Fibroblast of lung (primary cell): ENCODE results near the gene MAT2B. TPM values are rescaled to one million over a fixed set of nuclear protein-coding genes. Genes with fewer than 3 reads are reported as not detected.

Experiments
- DNase-seq, 2 donors: peaks; one replicate each; pipeline versions ENCODE4 v3.0.0 to v3.0.0-alpha.2; 2010; ENCODE audit warnings: low read depth in 2 of 2
- H2AFZ ChIP-seq: 2 replicates; pipeline ENCODE4 v1.5.1; 2012; ENCODE audit warnings: low read length, control low read depth, inconsistent platforms
- H3K27ac ChIP-seq: 2 replicates; pipeline ENCODE4 v1.5.1; 2011; ENCODE audit warnings: low read length, control low read depth; ENCODE audit not compliant: insufficient read depth
- H3K27me3 ChIP-seq: 2 replicates; pipeline ENCODE4 v1.5.1; 2011; ENCODE audit warnings: mild to moderate bottlenecking, low read length; ENCODE audit not compliant: control insufficient read depth, insufficient read depth
- H3K36me3 ChIP-seq: 2 replicates; pipeline ENCODE4 v1.5.1; 2011; ENCODE audit warnings: low read length; ENCODE audit not compliant: control insufficient read depth, insufficient read depth
- H3K4me1 ChIP-seq: 2 replicates; pipeline ENCODE4 v1.5.1; 2011; ENCODE audit warnings: low read length; ENCODE audit not compliant: control insufficient read depth, insufficient read depth; ENCODE audit errors: extremely low read depth
- H3K4me2 ChIP-seq: 2 replicates; pipeline ENCODE4 v1.5.1; 2011; ENCODE audit warnings: low read length, control low read depth; ENCODE audit not compliant: insufficient read depth; ENCODE audit errors: extremely low read depth
- H3K4me3 ChIP-seq, 4 experiments: fragments of 200-600 bp in 1 of 4; sonication (generic) in 1 of 4; replicated peaks in 1 of 4; 2 replicates each; pipeline ENCODE4 v1.5.1; 2011 to 2016; ENCODE audit warnings: low read length in 4 of 4, low read depth in 3 of 4, mild to moderate bottlenecking in 3 of 4, control low read depth in 2 of 4, inconsistent platforms in 1 of 4, mixed read lengths in 1 of 4; ENCODE audit not compliant: insufficient read depth in 1 of 4; ENCODE audit errors: control extremely low read depth in 1 of 4
- H3K79me2 ChIP-seq: 2 replicates; pipeline ENCODE4 v1.5.1; 2012; ENCODE audit warnings: mild to moderate bottlenecking, low read length, inconsistent platforms; ENCODE audit not compliant: control insufficient read depth, insufficient read depth
- H3K9ac ChIP-seq: 2 replicates; pipeline ENCODE4 v1.5.1; 2011; ENCODE audit warnings: mild to moderate bottlenecking, low read length, control low read depth; ENCODE audit not compliant: insufficient read depth
- H3K9me3 ChIP-seq: 2 replicates; pipeline ENCODE4 v1.5.1; 2012; ENCODE audit warnings: low read depth, low read length; ENCODE audit not compliant: control insufficient read depth, insufficient read depth
- H4K20me1 ChIP-seq: 2 replicates; pipeline ENCODE4 v1.5.1; 2011; ENCODE audit warnings: low read length; ENCODE audit not compliant: control insufficient read depth, insufficient read depth; ENCODE audit errors: extremely low read depth
- CTCF ChIP-seq, 2 donors: IDR thresholded peaks in 1 of 2; conservative IDR thresholded peaks in 1 of 2; 1 replicate in 1 of 2; 2 replicates in 1 of 2; pipeline ENCODE4 v1.5.1; 2011 to 2012; ENCODE audit warnings: low read length in 2 of 2, control low read depth in 1 of 2, inconsistent platforms in 1 of 2, low read depth in 1 of 2, mild to moderate bottlenecking in 1 of 2
- EZH2 ChIP-seq: IDR thresholded peaks from 2 replicates; pipeline ENCODE4 v1.5.1; 2012; ENCODE audit warnings: low read length, control low read depth, mild to moderate bottlenecking; ENCODE audit errors: missing control alignments
- polyA plus RNA-seq, 2 donors: library from polyadenylated mRNA; depleted of rRNA in 1 of 2; stranded (reverse) in 1 of 2; unstranded in 1 of 2; fragments of >200 nt; gene quantifications; 2 replicates each; pipeline ENCODE4 v1.2.1, GENCODE V29; 2011 to 2012; ENCODE audit warnings: missing spikeins in 1 of 2
- total RNA-seq: library from RNA; depleted of rRNA; stranded (reverse); fragments of >200 nt; gene quantifications from 2 replicates; pipeline ENCODE4 v1.2.1, GENCODE V29; 2014

MAT2B gene
- total and polyA plus RNA-seq, 2 donors (not counting 1 experiment from before 2014, with no cell fraction given), result 93.6 to 136 TPM

GRCh38 chr5:163566678-163567077 is 61.3 kb downstream of the MAT2B start:
- H2AFZ ChIP-seq, result no peak overlapping the region

GRCh38 chr5:163567811-163568210 is 62.4 kb downstream of the MAT2B start:
- Histone ChIP-seq H3K27me3 (no peaks in the 10 kb centered on the region), H3K9ac (no peak overlapping the region), H3K79me2 (no peaks in the 10 kb centered on the region)

More at GRCh38 chr5:163566678-163567077, 61.3 kb downstream of the MAT2B start:
- no peak overlapping the region for H3K4me3 ChIP-seq
- H3K27me3 ChIP-seq, result no peaks in the 10 kb centered on the region
- no peaks in the 10 kb centered on the region for H3K79me2 ChIP-seq
- TF ChIP-seq EZH2, result no peak
- TF ChIP-seq CTCF (conservative IDR thresholded peaks at IDR 0.05 in 1 of 2, IDR thresholded peaks at IDR 0.05 in 1 of 2; ENCODE audit: low read depth in 1 of 2, low read length in 2 of 2), result no peak
- H3K4me2 ChIP-seq, result no peak overlapping the region
- H3K9me3 ChIP-seq, result no peaks in the 10 kb centered on the region
- H3K9ac ChIP-seq, result no peak overlapping the region
- peaks cover 15% of the 10 kb centered on the region for H3K4me1 ChIP-seq
- H3K36me3 ChIP-seq, result no peaks in the 10 kb centered on the region
- H4K20me1 ChIP-seq, result no peaks in the 10 kb centered on the region
- no peak overlapping the region for H3K27ac ChIP-seq
- no peak for DNase-seq

More at GRCh38 chr5:163567811-163568210, 62.4 kb downstream of the MAT2B start:
- Histone ChIP-seq H3K9me3 (no peaks in the 10 kb centered on the region), H3K27ac (no peak overlapping the region), H4K20me1 (no peaks in the 10 kb centered on the region), H3K36me3 (no peaks in the 10 kb centered on the region), H3K4me1 (peaks cover 19% of the 10 kb centered on the region), H3K4me3 (no peak overlapping the region), H3K4me2 (no peak overlapping the region), H2AFZ (no peak overlapping the region)
- no peak for TF ChIP-seq EZH2
- no peak for TF ChIP-seq CTCF (conservative IDR thresholded peaks at IDR 0.05 in 1 of 2, IDR thresholded peaks at IDR 0.05 in 1 of 2; ENCODE audit: low read depth in 1 of 2, low read length in 2 of 2)
- peak in 1 of 2 donors; percentile 61 for DNase-seq

Other genes starting within 250 kb of the MAT2B start
- 449 and 600 TPM in 2 replicates for gene CCNG1, start 68.0 kb upstream of the MAT2B start, total RNA-seq
- gene CCNG1, start 68.0 kb upstream of the MAT2B start, polyA plus RNA-seq, result 173 and 210 TPM in 2 replicates
- gene NUDCD2, start 45.5 kb upstream of the MAT2B start, total RNA-seq, result 6.4 and 7.4 TPM in 2 replicates
- 5.4 and 5.9 TPM in 2 replicates for gene NUDCD2, start 45.5 kb upstream of the MAT2B start, polyA plus RNA-seq
- gene HMMR, start 45.0 kb upstream of the MAT2B start, total RNA-seq, result 1.3 and 19.7 TPM in 2 replicates
- 5.6 and 25.1 TPM in 2 replicates for gene HMMR, start 45.0 kb upstream of the MAT2B start, polyA plus RNA-seq